ENCODE results near the gene AKNA.

DNA sequence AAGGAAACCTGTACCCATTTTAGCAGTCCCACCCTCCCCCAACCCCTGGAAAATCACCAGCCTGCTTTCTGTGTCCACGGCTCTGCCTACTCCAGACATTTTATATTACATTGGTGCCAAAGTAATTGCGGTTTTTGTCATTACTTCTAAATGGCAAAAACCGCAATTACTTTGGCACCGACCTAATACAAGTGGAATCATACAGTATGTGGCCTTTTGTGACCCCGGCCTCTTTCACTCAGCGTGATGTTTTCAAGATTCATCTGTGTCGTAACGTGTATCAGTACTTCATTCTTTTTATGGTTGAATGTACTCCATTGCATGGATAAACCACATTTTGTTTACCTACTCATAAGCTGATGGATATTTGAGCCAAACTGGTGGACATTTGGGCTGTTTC, 74.6 kb downstream of the AKNA start:
- TF ChIP-seq, protein P1, sequence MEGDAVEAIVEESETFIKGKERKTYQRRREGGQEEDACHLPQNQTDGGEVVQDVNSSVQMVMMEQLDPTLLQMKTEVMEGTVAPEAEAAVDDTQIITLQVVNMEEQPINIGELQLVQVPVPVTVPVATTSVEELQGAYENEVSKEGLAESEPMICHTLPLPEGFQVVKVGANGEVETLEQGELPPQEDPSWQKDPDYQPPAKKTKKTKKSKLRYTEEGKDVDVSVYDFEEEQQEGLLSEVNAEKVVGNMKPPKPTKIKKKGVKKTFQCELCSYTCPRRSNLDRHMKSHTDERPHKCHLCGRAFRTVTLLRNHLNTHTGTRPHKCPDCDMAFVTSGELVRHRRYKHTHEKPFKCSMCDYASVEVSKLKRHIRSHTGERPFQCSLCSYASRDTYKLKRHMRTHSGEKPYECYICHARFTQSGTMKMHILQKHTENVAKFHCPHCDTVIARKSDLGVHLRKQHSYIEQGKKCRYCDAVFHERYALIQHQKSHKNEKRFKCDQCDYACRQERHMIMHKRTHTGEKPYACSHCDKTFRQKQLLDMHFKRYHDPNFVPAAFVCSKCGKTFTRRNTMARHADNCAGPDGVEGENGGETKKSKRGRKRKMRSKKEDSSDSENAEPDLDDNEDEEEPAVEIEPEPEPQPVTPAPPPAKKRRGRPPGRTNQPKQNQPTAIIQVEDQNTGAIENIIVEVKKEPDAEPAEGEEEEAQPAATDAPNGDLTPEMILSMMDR (IDR thresholded peaks at IDR 0.05; ENCODE audit: insufficient read depth, low read depth, low read length) = no peak
- no peak for TF ChIP-seq EZH2 (IDR thresholded peaks at IDR 0.05; ENCODE audit: insufficient read depth, low read length)
